H1 (cell line): ENCODE results near the gene TASP1.

Source experiments
- ASH2L ChIP-seq: fragments of 200-600, 300-600 bp; sonication (generic); IDR thresholded peaks from one replicate; pipeline ENCODE4 v1.7.1; 2017; ENCODE audit warnings: low read length
- BCL11A ChIP-seq, 2 experiments: IDR thresholded peaks; one replicate each; pipeline ENCODE4 v1.6.1; 2011; ENCODE audit warnings: low read depth in 2 of 2, low read length in 2 of 2, mild to moderate bottlenecking in 2 of 2
- CBX5 ChIP-seq: fragments of 300-800, 300-1000 bp; sonication (generic); IDR thresholded peaks from 2 replicates; pipeline ENCODE4 v1.7.1; 2016; ENCODE audit warnings: antibody characterized with exemption, low read length, low read depth
- CBX8 ChIP-seq: fragments of 300-800, 300-1000 bp; sonication (generic); IDR thresholded peaks from 2 replicates; pipeline ENCODE4 v1.7.1; 2016; ENCODE audit warnings: low read depth, low read length, borderline replicate concordance
- CEBPB ChIP-seq: IDR thresholded peaks from 2 replicates; pipeline ENCODE4 v1.6.1; 2012; ENCODE audit warnings: low read depth, low read length
- CHD2 ChIP-seq: IDR thresholded peaks from 2 replicates; pipeline ENCODE4 v1.6.1; 2012; ENCODE audit warnings: low read length, improper control_type of control experiment
- CREB1 ChIP-seq: IDR thresholded peaks from 2 replicates; pipeline ENCODE4 v1.6.1; 2012; ENCODE audit warnings: inconsistent platforms
- CTCF ChIP-seq, 3 experiments: IDR thresholded peaks; 1 replicate in 2 of 3; 2 replicates in 1 of 3; pipeline versions ENCODE4 v1.5.1 to v1.6.1; 2011; ENCODE audit warnings: low read length in 3 of 3, mild to moderate bottlenecking in 3 of 3, inconsistent platforms in 2 of 3, low read depth in 1 of 3, moderate library complexity in 1 of 3; ENCODE audit not compliant: insufficient read depth in 1 of 3; ENCODE audit errors: control extremely low read depth in 1 of 3
- FOSL1 ChIP-seq: IDR thresholded peaks from 2 replicates; pipeline ENCODE4 v1.6.1; 2011; ENCODE audit warnings: mild to moderate bottlenecking, low read depth, low read length, moderate library complexity; ENCODE audit not compliant: insufficient read depth
- GTF2F1 ChIP-seq: IDR thresholded peaks from 2 replicates; pipeline ENCODE4 v1.6.1; 2012; ENCODE audit warnings: low read depth, low read length, improper control_type of control experiment, borderline replicate concordance
- MAFK ChIP-seq: IDR thresholded peaks from 2 replicates; pipeline ENCODE4 v1.6.1; 2012; ENCODE audit warnings: low read depth, mild to moderate bottlenecking, improper control_type of control experiment, low read length
- POLR2AphosphoS5 ChIP-seq: IDR thresholded peaks from 2 replicates; pipeline ENCODE4 v1.6.1; 2011; ENCODE audit warnings: low read depth, low read length
- SP1 ChIP-seq: IDR thresholded peaks from 2 replicates; pipeline ENCODE4 v1.6.1; 2011; ENCODE audit warnings: low read depth, low read length
- TAF1 ChIP-seq: IDR thresholded peaks from 2 replicates; pipeline ENCODE4 v1.6.1; 2011; ENCODE audit warnings: mild to moderate bottlenecking, low read depth, low read length

- TF ChIP-seq CTCF (IDR thresholded peaks at IDR 0.05; ENCODE audit: control extremely low read depth in 1 of 3, insufficient read depth in 1 of 3, low read depth in 1 of 3, low read length in 3 of 3) = no peak
- TF ChIP-seq GTF2F1 = no peak
- no peak for TF ChIP-seq CBX5
- TF ChIP-seq CBX8 = no peak
- TF ChIP-seq TAF1 = no peak
- no peak for TF ChIP-seq FOSL1
- TF ChIP-seq CEBPB = no peak
- TF ChIP-seq POLR2AphosphoS5 = no peak
- TF ChIP-seq BCL11A (IDR thresholded peaks at IDR 0.05; ENCODE audit: low read depth in 2 of 2, low read length in 2 of 2) = no peak
- TF ChIP-seq CHD2 = no peak
- no peak for TF ChIP-seq SP1
- no peak for TF ChIP-seq MAFK
- no peak for TF ChIP-seq ASH2L
- TF ChIP-seq CREB1 = no peak
Observed at GRCh38 chr20:13515291-13515690, 123.4 kb downstream of the TASP1 start.
